Activated CD8-positive, alpha-beta memory T cell treated with anti-CD3 and anti-CD28 coated beads for 24 hours (primary cell): ENCODE measurements around the gene GRK3.
"Not testable (repeated sequence)": the region's sequence is repeated elsewhere in the genome, so short reads cannot be mapped to it uniquely, and the experiment has no call there.

Source experiments
- DNase-seq: peaks from one replicate; pipeline ENCODE4 v3.0.0-alpha.2; 2020

Gene GRK3

GRCh38 chr22:25702571-25703167 lies 138.2 kb downstream of the GRK3 start:
- no peak for DNase-seq

GRCh38 chr22:25704701-25705100 lies 140.2 kb downstream of the GRK3 start:
- DNase-seq, result no peak

GRCh38 chr22:25706197-25706596 lies 141.7 kb downstream of the GRK3 start:
- DNase-seq, result no peak

GRCh38 chr22:25708430-25708829 lies 144.0 kb downstream of the GRK3 start:
- DNase-seq, result not testable (repeated sequence)

- no peak for DNase-seq
Measured at GRCh38 chr22:25709758-25710157, 145.3 kb downstream of the GRK3 start.

GRCh38 chr22:25710501-25710900 lies 146.0 kb downstream of the GRK3 start:
- no peak for DNase-seq

- no peak for DNase-seq
Measured at GRCh38 chr22:25711491-25711890, 147.0 kb downstream of the GRK3 start.

- DNase-seq, result no peak
Measured at GRCh38 chr22:25712661-25713400, 148.4 kb downstream of the GRK3 start.

GRCh38 chr22:25714070-25714469 lies 149.6 kb downstream of the GRK3 start:
- DNase-seq, result no peak

GRCh38 chr22:25714739-25715138 lies 150.3 kb downstream of the GRK3 start:
- DNase-seq, result no peak

GRCh38 chr22:25716637-25717036 lies 152.2 kb downstream of the GRK3 start:
- no peak for DNase-seq

- no peak for DNase-seq
Measured at GRCh38 chr22:25718135-25718840, 153.8 kb downstream of the GRK3 start.

- no peak for DNase-seq
Measured at GRCh38 chr22:25722223-25722622, 157.7 kb downstream of the GRK3 start.

- DNase-seq, result no peak
Measured at GRCh38 chr22:25722626-25723025, 158.2 kb downstream of the GRK3 start.

- no peak for DNase-seq
Measured at GRCh38 chr22:25726241-25726640, 161.8 kb downstream of the GRK3 start.

GRCh38 chr22:25728071-25728470 lies 163.6 kb downstream of the GRK3 start:
- DNase-seq, result no peak

- DNase-seq, result no peak
Measured at GRCh38 chr22:25729016-25729995, 164.8 kb downstream of the GRK3 start.

GRCh38 chr22:25735650-25736049 lies 171.2 kb downstream of the GRK3 start:
- no peak for DNase-seq

- peak; percentile 73 for DNase-seq
Measured at GRCh38 chr22:25736378-25737011, 172.0 kb downstream of the GRK3 start.

GRCh38 chr22:25739659-25740344 lies 175.3 kb downstream of the GRK3 start:
- no peak for DNase-seq
